ENCODE measurements around the gene GOLGA6C. TPM values are rescaled to one million over a fixed set of nuclear protein-coding genes. Genes with fewer than 3 reads are reported as not detected.

GOLGA6C gene
- total and polyA plus RNA-seq, 4 experiments from 2014 or later, result not detected

- Mint-ChIP-seq H3K27ac (no peak overlapping the region), H3K36me3 (no peaks in the 10 kb centered on the region), H3K27me3 (peaks cover 6 to 24% of the 10 kb centered on the region in 2 donors), H3K4me1 (no peaks in the 10 kb centered on the region), H3K4me3 (no peak overlapping the region), H3K9me3 (no peaks in the 10 kb centered on the region)
- ChIA-PET POLR2A (ENCODE audit: partially characterized antibody) (no interaction called here), CTCF (ENCODE audit: partially characterized antibody) (no interaction called here)
- H3K27ac ChIP-seq (ENCODE audit: low read depth, low read length), result no peak overlapping the region
- H3K27me3 ChIP-seq (ENCODE audit: insufficient read depth, low read length), result no peaks in the 10 kb centered on the region
- intact Hi-C loops (cut with micrococcal nuclease), result no loop called here
- H3K4me1 ChIP-seq (ENCODE audit: insufficient read depth, low read length), result no peaks in the 10 kb centered on the region
- DNase-seq, result no peak
- H3K36me3 ChIP-seq (ENCODE audit: insufficient read depth, low read length), result no peaks in the 10 kb centered on the region
- no peak overlapping the region for H3K4me3 ChIP-seq (ENCODE audit: low read length in 2 of 2)
- no peaks in the 10 kb centered on the region for H3K9me3 ChIP-seq (ENCODE audit: control insufficient read depth in 1 of 2, low read length in 2 of 2)
Measured at GRCh38 chr15:75228787-75229186, 29.3 kb upstream of the GOLGA6C start.

GRCh38 chr15:75229191-75230015 lies 28.7 kb upstream of the GOLGA6C start:
- Histone ChIP-seq H3K4me3 (ENCODE audit: low read length in 2 of 2) (no peak overlapping the region), H3K27me3 (ENCODE audit: insufficient read depth, low read length) (no peaks in the 10 kb centered on the region), H3K4me1 (ENCODE audit: insufficient read depth, low read length) (no peaks in the 10 kb centered on the region), H3K36me3 (ENCODE audit: insufficient read depth, low read length) (no peaks in the 10 kb centered on the region), H3K9me3 (ENCODE audit: control insufficient read depth in 1 of 2, low read length in 2 of 2) (no peaks in the 10 kb centered on the region), H3K27ac (ENCODE audit: low read depth, low read length) (no peak overlapping the region)
- Mint-ChIP-seq H3K4me3 (no peak overlapping the region), H3K9me3 (no peaks in the 10 kb centered on the region), H3K36me3 (no peaks in the 10 kb centered on the region), H3K27ac (peak overlapping the region in 1 of 7 donors; percentile 4), H3K4me1 (no peaks in the 10 kb centered on the region), H3K27me3 (peaks cover 6 to 26% of the 10 kb centered on the region in 2 donors)
- intact Hi-C loops (cut with micrococcal nuclease), result no loop called here
- DNase-seq, result no peak
- CTCF ChIA-PET (ENCODE audit: partially characterized antibody), result no interaction called here
- POLR2A ChIA-PET (ENCODE audit: partially characterized antibody), result no interaction called here

- Mint-ChIP-seq H3K27ac (peak overlapping the region in 1 of 7 donors; percentile 4), H3K4me3 (no peak overlapping the region), H3K36me3 (no peaks in the 10 kb centered on the region), H3K27me3 (peaks cover 6 to 28% of the 10 kb centered on the region in 2 donors), H3K4me1 (no peaks in the 10 kb centered on the region), H3K9me3 (no peaks in the 10 kb centered on the region)
- Histone ChIP-seq H3K9me3 (ENCODE audit: control insufficient read depth in 1 of 2, low read length in 2 of 2) (no peaks in the 10 kb centered on the region), H3K27me3 (ENCODE audit: insufficient read depth, low read length) (no peaks in the 10 kb centered on the region), H3K4me1 (ENCODE audit: insufficient read depth, low read length) (no peaks in the 10 kb centered on the region), H3K27ac (ENCODE audit: low read depth, low read length) (no peak overlapping the region), H3K4me3 (ENCODE audit: low read length in 2 of 2) (no peak overlapping the region), H3K36me3 (ENCODE audit: insufficient read depth, low read length) (no peaks in the 10 kb centered on the region)
- no peak for DNase-seq
- ChIA-PET CTCF (ENCODE audit: partially characterized antibody) (no interaction called here), POLR2A (ENCODE audit: partially characterized antibody) (no interaction called here)
- intact Hi-C loops (cut with micrococcal nuclease), result no loop called here
Measured at GRCh38 chr15:75230016-75230343, 28.2 kb upstream of the GOLGA6C start.

- H3K27me3 ChIP-seq (ENCODE audit: insufficient read depth, low read length), result no peaks in the 10 kb centered on the region
- POLR2A ChIA-PET (ENCODE audit: partially characterized antibody), result no interaction called here
Measured at GRCh38 chr15:75230551-75231371, 27.4 kb upstream of the GOLGA6C start.

DNA sequence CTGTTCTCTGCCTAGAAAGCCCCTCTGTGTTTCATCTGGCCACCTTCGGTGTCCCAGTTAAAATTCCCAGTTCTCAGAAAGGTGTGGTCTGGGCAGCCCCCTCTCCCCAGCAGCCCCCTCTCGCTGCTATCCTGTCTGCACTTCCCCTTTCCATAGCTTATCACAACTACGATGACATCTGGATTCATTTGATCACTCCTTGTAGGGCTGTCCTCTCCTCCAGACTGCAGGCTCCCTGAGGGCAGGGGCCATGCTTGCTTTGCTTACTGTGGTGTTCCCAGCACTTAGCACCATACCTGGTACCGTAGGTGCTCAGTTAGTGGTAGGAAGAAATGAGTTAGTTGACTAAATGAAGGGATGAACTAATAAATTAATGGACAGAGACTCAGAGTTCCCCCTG lies 26.3 kb upstream of the GOLGA6C start:
- Mint-ChIP-seq H3K4me1 (no peaks in the 10 kb centered on the region), H3K9me3 (no peaks in the 10 kb centered on the region), H3K4me3 (no peak overlapping the region), H3K27me3 (peaks cover 6 to 30% of the 10 kb centered on the region in 2 donors), H3K36me3 (no peaks in the 10 kb centered on the region), H3K27ac (peak overlapping the region in 1 of 7 donors; percentile 4)
- no peak overlapping the region for H3K4me3 ChIP-seq (ENCODE audit: low read length in 2 of 2)
- no peak overlapping the region for H3K27ac ChIP-seq (ENCODE audit: low read depth, low read length)
- H3K27me3 ChIP-seq (ENCODE audit: insufficient read depth, low read length), result no peaks in the 10 kb centered on the region
- ChIA-PET CTCF (ENCODE audit: partially characterized antibody) (no interaction called here), POLR2A (ENCODE audit: partially characterized antibody) (interaction anchor here (0.6 kb wide), 1 partner anchor 773 kb away, joined by 3 read pairs; no protein-coding TSS in a partner anchor)
- H3K36me3 ChIP-seq (ENCODE audit: insufficient read depth, low read length), result no peaks in the 10 kb centered on the region
- intact Hi-C loops (cut with micrococcal nuclease), result no loop called here
- no peaks in the 10 kb centered on the region for H3K4me1 ChIP-seq (ENCODE audit: insufficient read depth, low read length)
- DNase-seq, result no peak
- no peaks in the 10 kb centered on the region for H3K9me3 ChIP-seq (ENCODE audit: control insufficient read depth in 1 of 2, low read length in 2 of 2)

More at GRCh38 chr15:75230551-75231371, 27.4 kb upstream of the GOLGA6C start:
- no peaks in the 10 kb centered on the region for H3K4me1 Mint-ChIP-seq
- Histone ChIP-seq H3K36me3 (ENCODE audit: insufficient read depth, low read length) (no peaks in the 10 kb centered on the region), H3K4me3 (ENCODE audit: low read length in 2 of 2) (no peak overlapping the region), H3K9me3 (ENCODE audit: control insufficient read depth in 1 of 2, low read length in 2 of 2) (no peaks in the 10 kb centered on the region), H3K4me1 (ENCODE audit: insufficient read depth, low read length) (no peaks in the 10 kb centered on the region), H3K27ac (ENCODE audit: low read depth, low read length) (no peak overlapping the region)
- intact Hi-C loops (cut with micrococcal nuclease), result no loop called here
- H3K36me3 Mint-ChIP-seq, result no peaks in the 10 kb centered on the region
- H3K27ac Mint-ChIP-seq, result peak overlapping the region in 1 of 7 donors; percentile 47
- H3K27me3 Mint-ChIP-seq, result peaks cover 6 to 30% of the 10 kb centered on the region in 2 donors
- no peaks in the 10 kb centered on the region for H3K9me3 Mint-ChIP-seq
- DNase-seq, result no peak
- CTCF ChIA-PET (ENCODE audit: partially characterized antibody), result no interaction called here
- no peak overlapping the region for H3K4me3 Mint-ChIP-seq

- Histone ChIP-seq H3K9me3 (ENCODE audit: control insufficient read depth in 1 of 2, low read length in 2 of 2) (no peaks in the 10 kb centered on the region), H3K4me3 (ENCODE audit: low read length in 2 of 2) (no peak overlapping the region), H3K36me3 (ENCODE audit: insufficient read depth, low read length) (no peaks in the 10 kb centered on the region), H3K4me1 (ENCODE audit: insufficient read depth, low read length) (no peaks in the 10 kb centered on the region), H3K27me3 (ENCODE audit: insufficient read depth, low read length) (no peaks in the 10 kb centered on the region), H3K27ac (ENCODE audit: low read depth, low read length) (no peak overlapping the region)
- Mint-ChIP-seq H3K4me3 (no peak overlapping the region), H3K9me3 (no peaks in the 10 kb centered on the region), H3K27ac (no peak overlapping the region), H3K36me3 (no peaks in the 10 kb centered on the region), H3K27me3 (peaks cover 6 to 29% of the 10 kb centered on the region in 2 donors), H3K4me1 (no peaks in the 10 kb centered on the region)
- CTCF ChIA-PET (ENCODE audit: partially characterized antibody), result no interaction called here
- DNase-seq, result no peak
- POLR2A ChIA-PET (ENCODE audit: partially characterized antibody), result interaction anchor here (0.6 kb wide), 1 partner anchor 773 kb away, joined by 3 read pairs; no protein-coding TSS in a partner anchor
- intact Hi-C loops (cut with micrococcal nuclease), result no loop called here
Measured at GRCh38 chr15:75232252-75232813, 25.8 kb upstream of the GOLGA6C start.

GRCh38 chr15:75232826-75233503 lies 25.2 kb upstream of the GOLGA6C start:
- H3K4me3 ChIP-seq (ENCODE audit: low read length in 2 of 2), result no peak overlapping the region
- H3K9me3 Mint-ChIP-seq, result no peaks in the 10 kb centered on the region
- CTCF ChIA-PET (ENCODE audit: partially characterized antibody), result no interaction called here
- H3K4me1 ChIP-seq (ENCODE audit: insufficient read depth, low read length), result no peaks in the 10 kb centered on the region
- intact Hi-C loops (cut with micrococcal nuclease), result no loop called here
- H3K36me3 ChIP-seq (ENCODE audit: insufficient read depth, low read length), result no peaks in the 10 kb centered on the region
- H3K27me3 Mint-ChIP-seq, result peaks cover 6 to 27% of the 10 kb centered on the region in 2 donors
- POLR2A ChIA-PET (ENCODE audit: partially characterized antibody), result no interaction called here
- DNase-seq, result no peak
- no peak overlapping the region for H3K27ac Mint-ChIP-seq
- H3K4me3 Mint-ChIP-seq, result no peak overlapping the region
- no peaks in the 10 kb centered on the region for H3K27me3 ChIP-seq (ENCODE audit: insufficient read depth, low read length)
- H3K36me3 Mint-ChIP-seq, result no peaks in the 10 kb centered on the region
- no peak overlapping the region for H3K27ac ChIP-seq (ENCODE audit: low read depth, low read length)
- H3K4me1 Mint-ChIP-seq, result no peaks in the 10 kb centered on the region
- H3K9me3 ChIP-seq (ENCODE audit: control insufficient read depth in 1 of 2, low read length in 2 of 2), result no peaks in the 10 kb centered on the region

All from CD4-positive, alpha-beta memory T cell (primary cell).